ENCODE measurements around the gene PPP2R5C.

PPP2R5C gene

GRCh38 chr14:101839236-101839635 lies 77.7 kb downstream of the PPP2R5C start:
- no peak for DNase-seq (ENCODE audit: low spot score)
- TF ChIP-seq CTCF (IDR thresholded peaks at IDR 0.05), result no peak
- no peak overlapping the region for H3K27ac ChIP-seq
- H3K4me3 ChIP-seq, result no peak overlapping the region

- no peak for TF ChIP-seq CTCF (IDR thresholded peaks at IDR 0.05)
- H3K4me3 ChIP-seq, result no peak overlapping the region
- no peak for DNase-seq (ENCODE audit: low spot score)
- H3K27ac ChIP-seq, result no peak overlapping the region
Measured at GRCh38 chr14:101839661-101840060, 78.2 kb downstream of the PPP2R5C start.

GRCh38 chr14:101840649-101841369 lies 79.3 kb downstream of the PPP2R5C start:
- H3K27ac ChIP-seq, result no peak overlapping the region
- TF ChIP-seq CTCF (IDR thresholded peaks at IDR 0.05), result no peak
- H3K4me3 ChIP-seq, result no peak overlapping the region
- DNase-seq (ENCODE audit: low spot score), result no peak

GRCh38 chr14:101843038-101843437 lies 81.5 kb downstream of the PPP2R5C start:
- no peak for TF ChIP-seq CTCF (IDR thresholded peaks at IDR 0.05)
- no peak overlapping the region for H3K27ac ChIP-seq
- DNase-seq (ENCODE audit: low spot score), result no peak
- no peak overlapping the region for H3K4me3 ChIP-seq

- no peak for TF ChIP-seq CTCF (IDR thresholded peaks at IDR 0.05)
- Histone ChIP-seq H3K27ac (no peak overlapping the region), H3K4me3 (no peak overlapping the region)
- DNase-seq (ENCODE audit: low spot score), result no peak
Measured at GRCh38 chr14:101843665-101844064, 82.2 kb downstream of the PPP2R5C start.

GRCh38 chr14:101844219-101844618 lies 82.7 kb downstream of the PPP2R5C start:
- H3K4me3 ChIP-seq, result no peak overlapping the region
- H3K27ac ChIP-seq, result no peak overlapping the region
- DNase-seq (ENCODE audit: low spot score), result no peak
- no peak for TF ChIP-seq CTCF (IDR thresholded peaks at IDR 0.05)

GRCh38 chr14:101844751-101845150 lies 83.2 kb downstream of the PPP2R5C start:
- Histone ChIP-seq H3K27ac (no peak overlapping the region), H3K4me3 (no peak overlapping the region)
- DNase-seq (ENCODE audit: low spot score), result no peak
- no peak for TF ChIP-seq CTCF (IDR thresholded peaks at IDR 0.05)
